A549 (cell line): ENCODE data around the gene SDHB. TPM values are rescaled to one million over a fixed set of nuclear protein-coding genes. Genes with fewer than 3 reads are reported as not detected.

ENCODE experiments used
- ATAC-seq, 2 experiments: fragments of 200-7000 bp in 1 of 2; fragments of >200 bp in 1 of 2; cut with Nextera tagmentation in 1 of 2; cut with Tn5 transposase in 1 of 2; 3 replicates each; pipeline versions ENCODE4 v1.8.0 to v1.9.1; 2018 to 2020; ENCODE audit warnings: mild to moderate bottlenecking in 1 of 2, moderate library complexity in 1 of 2
- CTCF ChIA-PET: fragments of 300-600 bp; sonication (Branson Sonifier 250); formaldehyde crosslinking; extraction: SDS; loops from one replicate; lab custom pipeline; 2021; ENCODE audit warnings: antibody characterized with exemption, inconsistent platforms; lab: Yijun Ruan, JAX
- POLR2A ChIA-PET: fragments of 350-600 bp; formaldehyde crosslinking; extraction: SDS; loops from one replicate; lab custom pipeline; 2021; ENCODE audit warnings: antibody characterized with exemption, inconsistent platforms; lab: Yijun Ruan, JAX
- DNase-seq, 2 experiments: peaks; one replicate each; pipeline versions ENCODE4 v3.0.0 to v3.0.0-alpha.2; 2011 to 2016; ENCODE audit warnings: low read depth in 1 of 2, low spot score in 1 of 2
- FAIRE-seq: peaks from 2 replicates; lab custom pipeline; 2011; peaks lifted over from hg19 to GRCh38; lab: Jason Lieb, UNC
- H3K27ac ChIP-seq, 2 experiments: fragments of >200 bp; sonication (Bioruptor Twin); formaldehyde crosslinking; 3 replicates each; pipeline ENCODE4 v1.5.1; 2016 to 2017
- H3K4me1 ChIP-seq: fragments of >200 bp; sonication (Bioruptor Twin); formaldehyde crosslinking; 3 replicates; pipeline ENCODE4 v1.6.1; 2016
- H3K4me2 ChIP-seq: fragments of >200 bp; sonication (Bioruptor Twin); formaldehyde crosslinking; 3 replicates; pipeline ENCODE4 v1.6.1; 2016
- H3K4me3 ChIP-seq: fragments of >200 bp; sonication (Bioruptor Twin); formaldehyde crosslinking; 3 replicates; pipeline ENCODE4 v1.5.1; 2016
- H3K9me3 ChIP-seq: fragments of >200 bp; sonication (Bioruptor Twin); formaldehyde crosslinking; 3 replicates; pipeline ENCODE4 v1.6.1; 2016
- CBX2 ChIP-seq: fragments of 200-600 bp; sonication (generic); IDR thresholded peaks from 2 replicates; pipeline ENCODE4 v1.6.1; 2016; ENCODE audit warnings: low read depth, mild to moderate bottlenecking, borderline replicate concordance
- CBX8 ChIP-seq: fragments of 200-600 bp; sonication (generic); IDR thresholded peaks from 2 replicates; pipeline ENCODE4 v1.6.1; 2016
- CHD4 ChIP-seq: fragments of 200-600 bp; sonication (generic); IDR thresholded peaks from 2 replicates; pipeline ENCODE4 v1.6.1; 2016; ENCODE audit warnings: antibody characterized with exemption, mild to moderate bottlenecking, borderline replicate concordance
- CTCF ChIP-seq: fragments of >200 bp; sonication (Bioruptor Twin); formaldehyde crosslinking; IDR thresholded peaks from 3 replicates; pipeline ENCODE4 v1.5.1; 2016
- EHF ChIP-seq: fragments of 250-450 bp; sonication (Bioruptor Pico); IDR thresholded peaks from 2 replicates; pipeline ENCODE4 v1.5.0; 2020; ENCODE audit warnings: mild to moderate bottlenecking
- ELK1 ChIP-seq: fragments of 150-350 bp; IDR thresholded peaks from 2 replicates; pipeline ENCODE4 v1.6.1; 2014; ENCODE audit warnings: low read depth, mild to moderate bottlenecking, low read length
- ESRRA ChIP-seq: fragments of 150-350 bp; IDR thresholded peaks from 2 replicates; pipeline ENCODE4 v1.6.1; 2014; ENCODE audit warnings: mild to moderate bottlenecking, low read length, borderline replicate concordance
- FOSB ChIP-seq: fragments of 250-450 bp; sonication (Bioruptor Pico); IDR thresholded peaks from 2 replicates; pipeline ENCODE4 v1.5.0; 2020; ENCODE audit warnings: mild to moderate bottlenecking, moderate library complexity
- FOSL2 ChIP-seq, 2 experiments: fragments of 450-650 bp in 1 of 2; fragments of >200 bp in 1 of 2; sonication (Bioruptor Twin) in 1 of 2; formaldehyde crosslinking; IDR thresholded peaks; 2 replicates each; pipeline versions ENCODE4 v1.5.0 to v1.6.1; 2016 to 2020; ENCODE audit warnings: mild to moderate bottlenecking in 1 of 2, moderate library complexity in 1 of 2
- FOXS1 ChIP-seq: fragments of 250-450 bp; sonication (Bioruptor Pico); IDR thresholded peaks from 2 replicates; pipeline ENCODE4 v1.5.0; 2020; ENCODE audit warnings: mild to moderate bottlenecking, moderate library complexity
- GATA3 ChIP-seq: IDR thresholded peaks from 2 replicates; pipeline ENCODE4 v1.6.1; 2012; ENCODE audit warnings: borderline replicate concordance
- HOXA7 ChIP-seq: fragments of 250-450 bp; sonication (Bioruptor Pico); IDR thresholded peaks from 2 replicates; pipeline ENCODE4 v1.5.0; 2020; ENCODE audit warnings: mild to moderate bottlenecking, moderate library complexity
- JUN ChIP-seq, 2 experiments: fragments of >200 bp; sonication (Bioruptor Twin); formaldehyde crosslinking; IDR thresholded peaks; 2 replicates in 1 of 2; 3 replicates in 1 of 2; pipeline ENCODE4 v1.6.1; 2016 to 2017
- JUNB ChIP-seq: fragments of >200 bp; sonication (Bioruptor Twin); formaldehyde crosslinking; IDR thresholded peaks from 2 replicates; pipeline ENCODE4 v1.6.1; 2016
- NR3C1 ChIP-seq: fragments of >200 bp; sonication (Bioruptor Twin); formaldehyde crosslinking; IDR thresholded peaks from 3 replicates; pipeline ENCODE4 v1.6.1; 2017
- RARB ChIP-seq: fragments of 250-450 bp; sonication (Bioruptor Pico); IDR thresholded peaks from 2 replicates; pipeline ENCODE4 v1.8.0; 2021; ENCODE audit warnings: mild to moderate bottlenecking, moderate library complexity
- RNF2 ChIP-seq: fragments of 200-600 bp; sonication (generic); IDR thresholded peaks from 2 replicates; pipeline ENCODE4 v1.6.1; 2016; ENCODE audit warnings: low read depth, mild to moderate bottlenecking, antibody characterized with exemption, moderate library complexity, borderline replicate concordance
- SMC3 ChIP-seq: fragments of >200 bp; sonication (Bioruptor Twin); formaldehyde crosslinking; IDR thresholded peaks from 3 replicates; pipeline ENCODE4 v1.6.1; 2018; ENCODE audit warnings: inconsistent platforms
- TP53 ChIP-seq: fragments of 250-450 bp; sonication (Bioruptor Pico); IDR thresholded peaks from 2 replicates; pipeline ENCODE4 v1.5.0; 2021; ENCODE audit warnings: mild to moderate bottlenecking, moderate library complexity
- ZNF302 ChIP-seq: fragments of 250-450 bp; sonication (Bioruptor Pico); IDR thresholded peaks from 2 replicates; pipeline ENCODE4 v1.9.0; 2021; ENCODE audit warnings: inconsistent platforms, mild to moderate bottlenecking, moderate library complexity
- WGBS: methylation state at CpG from one replicate; pipeline ENCODE4 v1.1.6; 2017; ENCODE audit errors: missing lambda C conversion rate; 5-methylcytosine and 5-hydroxymethylcytosine counted together
- polyA plus RNA-seq, 4 experiments: library from polyadenylated mRNA; depleted of rRNA in 3 of 4; stranded (reverse); fragments of >200 nt; fragmentation: RNase III in 1 of 4; extraction: RNeasy Plus Mini Kit Qiagen cat#74134 plus additional on column Dnase treatment in 1 of 4; gene quantifications; 2 replicates in 3 of 4; 3 replicates in 1 of 4; pipeline ENCODE4 v1.2.3, GENCODE V29; 2011 to 2017
- TF ChIP-seq, protein P1 (sequence below): fragments of >200 bp; sonication (Bioruptor Twin); formaldehyde crosslinking; IDR thresholded peaks from 3 replicates; pipeline ENCODE4 v1.6.1; 2016
- TF ChIP-seq, protein P2 (sequence below): fragments of 450-650 bp; IDR thresholded peaks from 2 replicates; pipeline ENCODE4 v1.6.1; 2014; ENCODE audit warnings: antibody characterized with exemption

SDHB gene
- polyA plus RNA-seq, 2 of the 4 experiments (the other 2 are of a cell fraction): 114 to 262 TPM

- H3K27ac ChIP-seq: no peak overlapping the region
- POLR2A ChIA-PET: no interaction called here
- DNase-seq: no peak
- CTCF ChIA-PET: interaction anchor here (0.9 to 1.4 kb wide), 4 partner anchors 12 to 38 kb away, joined by 3 to 4 read pairs (median 4); no protein-coding TSS in a partner anchor
- peaks cover 3% of the 10 kb centered on the region; the same call in 1 of the 3 replicates for H3K4me1 ChIP-seq
- 94% methylated on average over 19 of the region's 22 CpGs for WGBS
- TF ChIP-seq RARB (no peak), ELK1 (no peak), ESRRA (no peak), RNF2 (no peak), EHF (CRISPR knock-in tag) (no peak), SMC3 (no peak), TP53 (CRISPR knock-in tag) (no peak), FOSB (CRISPR knock-in tag) (no peak), GATA3 (no peak), JUN (IDR thresholded peaks at IDR 0.05) (no peak), ZNF302 (no peak), JUNB (no peak), FOXS1 (CRISPR knock-in tag) (no peak), CHD4 (no peak), HOXA7 (CRISPR knock-in tag) (no peak), FOSL2 (IDR thresholded peaks at IDR 0.05) (no peak), FOSL2 (CRISPR knock-in tag; IDR thresholded peaks at IDR 0.05) (no peak), NR3C1 (no peak)
- TF ChIP-seq, protein P1, sequence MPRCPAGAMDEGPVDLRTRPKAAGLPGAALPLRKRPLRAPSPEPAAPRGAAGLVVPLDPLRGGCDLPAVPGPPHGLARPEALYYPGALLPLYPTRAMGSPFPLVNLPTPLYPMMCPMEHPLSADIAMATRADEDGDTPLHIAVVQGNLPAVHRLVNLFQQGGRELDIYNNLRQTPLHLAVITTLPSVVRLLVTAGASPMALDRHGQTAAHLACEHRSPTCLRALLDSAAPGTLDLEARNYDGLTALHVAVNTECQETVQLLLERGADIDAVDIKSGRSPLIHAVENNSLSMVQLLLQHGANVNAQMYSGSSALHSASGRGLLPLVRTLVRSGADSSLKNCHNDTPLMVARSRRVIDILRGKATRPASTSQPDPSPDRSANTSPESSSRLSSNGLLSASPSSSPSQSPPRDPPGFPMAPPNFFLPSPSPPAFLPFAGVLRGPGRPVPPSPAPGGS: no peak
- TF ChIP-seq, protein P2, sequence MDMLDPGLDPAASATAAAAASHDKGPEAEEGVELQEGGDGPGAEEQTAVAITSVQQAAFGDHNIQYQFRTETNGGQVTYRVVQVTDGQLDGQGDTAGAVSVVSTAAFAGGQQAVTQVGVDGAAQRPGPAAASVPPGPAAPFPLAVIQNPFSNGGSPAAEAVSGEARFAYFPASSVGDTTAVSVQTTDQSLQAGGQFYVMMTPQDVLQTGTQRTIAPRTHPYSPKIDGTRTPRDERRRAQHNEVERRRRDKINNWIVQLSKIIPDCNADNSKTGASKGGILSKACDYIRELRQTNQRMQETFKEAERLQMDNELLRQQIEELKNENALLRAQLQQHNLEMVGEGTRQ: no peak
- no peaks in the 10 kb centered on the region for H3K9me3 ChIP-seq
- no peak for ATAC-seq
- H3K4me3 ChIP-seq: no peak overlapping the region
- FAIRE-seq: no peak
- H3K4me2 ChIP-seq: no peak overlapping the region
Measured at GRCh38 chr1:16989676-16990391, 64.0 kb downstream of the SDHB start.

DNA sequence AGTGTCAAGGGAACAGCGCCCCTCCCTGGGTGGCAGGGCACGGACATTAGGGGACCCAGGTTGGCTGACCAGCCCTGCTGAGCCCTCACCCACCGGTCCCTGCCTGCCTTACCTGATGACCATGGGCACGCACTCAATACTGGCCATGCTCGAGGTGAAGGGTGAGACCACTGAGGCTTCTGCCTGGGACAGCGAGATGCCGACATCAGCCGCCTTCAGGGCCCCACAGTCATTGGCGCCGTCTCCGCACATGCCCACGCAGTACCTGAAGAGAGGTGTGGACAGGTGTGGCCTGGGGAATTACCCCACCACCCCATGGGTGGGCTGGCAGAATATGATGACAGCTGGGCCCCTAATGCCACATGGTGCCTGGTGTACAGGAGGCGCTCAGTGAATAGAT, 65.6 kb downstream of the SDHB start:
- FAIRE-seq (no peak), ATAC-seq (no peak), DNase-seq (no peak)
- ChIA-PET POLR2A (no interaction called here), CTCF (interaction anchor here (1.0 to 3.1 kb wide), 7 partner anchors 14 to 36 kb away, joined by 3 to 12 read pairs (median 4); no protein-coding TSS in a partner anchor)
- Histone ChIP-seq H3K4me1 (peaks cover 4% of the 10 kb centered on the region; the same call in 1 of the 3 replicates), H3K27ac (no peak overlapping the region), H3K4me3 (no peak overlapping the region), H3K9me3 (no peaks in the 10 kb centered on the region), H3K4me2 (no peak overlapping the region)
- WGBS: 78% methylated on average over 1 of the region's 13 CpGs
- TF ChIP-seq CTCF (no peak), FOXS1 (CRISPR knock-in tag) (no peak), CBX2 (no peak), CBX8 (no peak)
